ENCODE results near the gene SF3A1. TPM values are rescaled to one million over a fixed set of nuclear protein-coding genes. Genes with fewer than 3 reads are reported as not detected.

SF3A1 gene
- total and polyA plus RNA-seq, 2 donors (not counting 3 experiments of a cell fraction or from before 2014, with no cell fraction given) = 60.2 to 187 TPM

DNA sequence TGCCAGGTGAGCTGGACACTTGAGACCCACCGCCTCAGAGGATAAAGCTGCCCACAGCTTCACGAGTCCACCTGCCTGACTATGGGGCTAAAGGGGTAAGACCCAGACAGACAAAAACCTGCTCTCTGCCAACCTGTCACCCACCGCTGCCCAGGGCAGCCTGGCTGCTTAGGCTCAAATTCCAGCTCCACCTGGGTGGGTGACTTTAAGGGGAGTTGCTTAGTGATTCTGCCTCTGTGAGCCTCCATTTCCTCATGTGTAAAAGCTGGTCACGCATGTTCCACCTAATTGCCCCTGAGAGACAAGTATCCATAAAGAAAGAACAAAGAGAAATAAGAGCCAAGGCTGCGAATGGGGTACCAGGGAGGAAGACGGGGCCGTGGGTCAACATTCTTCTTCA, 63.7 kb downstream of the SF3A1 start:
- dilution Hi-C loops (cut with MboI; ENCODE audit: extremely low pct_ligation_motif_present, low sequenced_read_pairs) (no loop called here), intact Hi-C loops (cut with micrococcal nuclease) (no loop called here)
- H3K9ac ChIP-seq (replicated peaks; ENCODE audit: extremely low read depth, insufficient read depth, low read length) = no peak overlapping the region
- no peak overlapping the region for H3K27ac ChIP-seq (ENCODE audit: insufficient read depth, low read depth, low read length)
- BruUV-seq (replicated peaks) = no TSS peak
- FAIRE-seq (no peak), DNase-seq (ENCODE audit: low read depth, low spot score) (no peak)
- H3K27me3 ChIP-seq (ENCODE audit: control insufficient read depth in 2 of 2, insufficient read depth in 2 of 2, low read length in 2 of 2) = no peaks in the 10 kb centered on the region
- POLR2A ChIA-PET = no interaction called here
- H3K4me2 ChIP-seq (ENCODE audit: insufficient read depth, low read length) = no peak overlapping the region
- peaks cover 28% of the 10 kb centered on the region for H3K4me1 ChIP-seq (ENCODE audit: control insufficient read depth, extremely low read depth, insufficient read depth, low read length)
- H4K20me1 ChIP-seq (replicated peaks; ENCODE audit: control insufficient read depth, extremely low read depth, insufficient read depth, low read length) = no peaks in the 10 kb centered on the region
- CTCF ChIA-PET = interaction anchor here (1.0 kb wide), 1 partner anchor 94 kb away, joined by 4 read pairs; the partner anchor contains the start of gene RNF215
- H3K79me2 ChIP-seq (ENCODE audit: control insufficient read depth, insufficient read depth, low read length) = no peaks in the 10 kb centered on the region
- H3K4me3 ChIP-seq (replicated peaks in 1 of 3; ENCODE audit: insufficient read depth in 1 of 3, low read depth in 1 of 3, low read length in 3 of 3) = no peak overlapping the region
- H3K9me3 ChIP-seq (replicated peaks; ENCODE audit: control insufficient read depth, insufficient read depth, low read length) = no peaks in the 10 kb centered on the region
- H3K36me3 ChIP-seq (ENCODE audit: control insufficient read depth in 2 of 2, extremely low read depth in 1 of 2, insufficient read depth in 2 of 2, low read length in 2 of 2) = peaks cover 0 to 24% of the 10 kb centered on the region in 2 experiments
- no peak overlapping the region for H2AFZ ChIP-seq (ENCODE audit: low read depth, low read length)
- TF ChIP-seq POLR2A (IDR thresholded peaks at IDR 0.05; ENCODE audit: low read depth, low read length) (no peak), GATA2 (IDR thresholded peaks at IDR 0.05; ENCODE audit: insufficient read depth, insufficient read length, low read depth, low read length) (no peak), MYC (IDR thresholded peaks at IDR 0.05; ENCODE audit: low read depth, low read length) (no peak), POLR2AphosphoS5 (IDR thresholded peaks at IDR 0.05; ENCODE audit: insufficient read depth, low read depth, low read length) (no peak)
- TF ChIP-seq, protein P1, sequence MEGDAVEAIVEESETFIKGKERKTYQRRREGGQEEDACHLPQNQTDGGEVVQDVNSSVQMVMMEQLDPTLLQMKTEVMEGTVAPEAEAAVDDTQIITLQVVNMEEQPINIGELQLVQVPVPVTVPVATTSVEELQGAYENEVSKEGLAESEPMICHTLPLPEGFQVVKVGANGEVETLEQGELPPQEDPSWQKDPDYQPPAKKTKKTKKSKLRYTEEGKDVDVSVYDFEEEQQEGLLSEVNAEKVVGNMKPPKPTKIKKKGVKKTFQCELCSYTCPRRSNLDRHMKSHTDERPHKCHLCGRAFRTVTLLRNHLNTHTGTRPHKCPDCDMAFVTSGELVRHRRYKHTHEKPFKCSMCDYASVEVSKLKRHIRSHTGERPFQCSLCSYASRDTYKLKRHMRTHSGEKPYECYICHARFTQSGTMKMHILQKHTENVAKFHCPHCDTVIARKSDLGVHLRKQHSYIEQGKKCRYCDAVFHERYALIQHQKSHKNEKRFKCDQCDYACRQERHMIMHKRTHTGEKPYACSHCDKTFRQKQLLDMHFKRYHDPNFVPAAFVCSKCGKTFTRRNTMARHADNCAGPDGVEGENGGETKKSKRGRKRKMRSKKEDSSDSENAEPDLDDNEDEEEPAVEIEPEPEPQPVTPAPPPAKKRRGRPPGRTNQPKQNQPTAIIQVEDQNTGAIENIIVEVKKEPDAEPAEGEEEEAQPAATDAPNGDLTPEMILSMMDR (IDR thresholded peaks at IDR 0.05; ENCODE audit: extremely low read depth in 1 of 2, insufficient read depth in 1 of 2, low read depth in 1 of 2, low read length in 2 of 2) = no peak
- no peaks in the 10 kb centered on the region for H3K9me1 ChIP-seq (replicated peaks; ENCODE audit: control insufficient read depth, extremely low read depth, insufficient read depth, low read length)
